Panc1 (cell line): ENCODE results near the gene SRGAP3.

Source experiments
- POLR2AphosphoS5 ChIP-seq: IDR thresholded peaks from 2 replicates; pipeline ENCODE4 v1.6.1; 2012; ENCODE audit warnings: mild to moderate bottlenecking, low read depth, low read length, moderate library complexity
- TCF7L2 ChIP-seq: IDR thresholded peaks from 2 replicates; pipeline ENCODE4 v1.6.1; 2011; ENCODE audit warnings: mild to moderate bottlenecking, low read depth, low read length, inconsistent platforms
- TF ChIP-seq, protein P1 (sequence below): fragments of 450-650 bp; IDR thresholded peaks from 2 replicates; pipeline ENCODE4 v1.5.1; 2017; ENCODE audit warnings: mild to moderate bottlenecking

DNA sequence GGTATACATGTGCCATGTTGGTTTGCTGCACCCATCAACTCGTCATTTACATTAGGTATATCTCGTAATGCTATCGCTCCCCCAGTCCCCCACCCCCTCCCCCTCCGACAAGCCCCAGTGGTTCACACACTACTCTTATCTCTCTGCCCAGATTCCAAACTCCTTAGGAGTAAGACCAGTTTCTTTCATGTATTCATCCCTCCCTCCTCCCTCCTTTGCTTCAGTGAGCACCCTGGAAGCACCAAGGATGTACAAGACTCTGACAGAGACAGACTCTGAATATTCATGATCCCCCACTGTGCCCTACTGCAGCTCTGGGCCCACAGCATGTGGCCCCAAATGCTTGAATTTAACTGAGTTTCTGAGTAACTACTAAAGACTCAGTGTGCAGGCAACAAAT lies 172.4 kb downstream of the SRGAP3 start:
- TF ChIP-seq, protein P1, sequence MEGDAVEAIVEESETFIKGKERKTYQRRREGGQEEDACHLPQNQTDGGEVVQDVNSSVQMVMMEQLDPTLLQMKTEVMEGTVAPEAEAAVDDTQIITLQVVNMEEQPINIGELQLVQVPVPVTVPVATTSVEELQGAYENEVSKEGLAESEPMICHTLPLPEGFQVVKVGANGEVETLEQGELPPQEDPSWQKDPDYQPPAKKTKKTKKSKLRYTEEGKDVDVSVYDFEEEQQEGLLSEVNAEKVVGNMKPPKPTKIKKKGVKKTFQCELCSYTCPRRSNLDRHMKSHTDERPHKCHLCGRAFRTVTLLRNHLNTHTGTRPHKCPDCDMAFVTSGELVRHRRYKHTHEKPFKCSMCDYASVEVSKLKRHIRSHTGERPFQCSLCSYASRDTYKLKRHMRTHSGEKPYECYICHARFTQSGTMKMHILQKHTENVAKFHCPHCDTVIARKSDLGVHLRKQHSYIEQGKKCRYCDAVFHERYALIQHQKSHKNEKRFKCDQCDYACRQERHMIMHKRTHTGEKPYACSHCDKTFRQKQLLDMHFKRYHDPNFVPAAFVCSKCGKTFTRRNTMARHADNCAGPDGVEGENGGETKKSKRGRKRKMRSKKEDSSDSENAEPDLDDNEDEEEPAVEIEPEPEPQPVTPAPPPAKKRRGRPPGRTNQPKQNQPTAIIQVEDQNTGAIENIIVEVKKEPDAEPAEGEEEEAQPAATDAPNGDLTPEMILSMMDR, result no peak
- TF ChIP-seq TCF7L2 (no peak), POLR2AphosphoS5 (no peak)
